ENCODE data around the gene BMP3.

The BMP3 gene

GRCh38 chr4:81081156-81081555 lies 50.6 kb downstream of the BMP3 start:
- no peak for TF ChIP-seq CTCF (IDR thresholded peaks at IDR 0.05; ENCODE audit: low read depth, low read length, missing control alignments)
- no peak overlapping the region for H3K4me3 ChIP-seq (ENCODE audit: low read depth, low read length)
- in situ Hi-C loops (cut with HindIII; ENCODE audit: low sequenced_read_pairs): no loop called here
- no peak for DNase-seq (ENCODE audit: low read depth)

GRCh38 chr4:81084029-81084428 lies 53.5 kb downstream of the BMP3 start:
- in situ Hi-C loops (cut with HindIII; ENCODE audit: low sequenced_read_pairs): no loop called here

GRCh38 chr4:81084634-81085033 lies 54.1 kb downstream of the BMP3 start:
- DNase-seq (ENCODE audit: low read depth): no peak
- in situ Hi-C loops (cut with HindIII; ENCODE audit: low sequenced_read_pairs): no loop called here
- no peak for TF ChIP-seq CTCF (IDR thresholded peaks at IDR 0.05; ENCODE audit: low read depth, low read length, missing control alignments)
- no peak overlapping the region for H3K4me3 ChIP-seq (ENCODE audit: low read depth, low read length)

More at GRCh38 chr4:81084029-81084428, 53.5 kb downstream of the BMP3 start:
- DNase-seq (ENCODE audit: low read depth): peak; percentile 16
- H3K4me3 ChIP-seq (ENCODE audit: low read depth, low read length): no peak overlapping the region
- TF ChIP-seq CTCF (IDR thresholded peaks at IDR 0.05; ENCODE audit: low read depth, low read length, missing control alignments): peak; percentile 43

- in situ Hi-C loops (cut with HindIII; ENCODE audit: low sequenced_read_pairs): no loop called here
- H3K4me3 ChIP-seq (ENCODE audit: low read depth, low read length): no peak overlapping the region
- no peak for TF ChIP-seq CTCF (IDR thresholded peaks at IDR 0.05; ENCODE audit: low read depth, low read length, missing control alignments)
- DNase-seq (ENCODE audit: low read depth): no peak
These were observed 54.8 kb downstream of the BMP3 start for GRCh38 chr4:81085291-81085690.

- in situ Hi-C loops (cut with HindIII; ENCODE audit: low sequenced_read_pairs): no loop called here
- TF ChIP-seq CTCF (IDR thresholded peaks at IDR 0.05; ENCODE audit: low read depth, low read length, missing control alignments): no peak
- DNase-seq (ENCODE audit: low read depth): no peak
- no peak overlapping the region for H3K4me3 ChIP-seq (ENCODE audit: low read depth, low read length)
These were observed 55.5 kb downstream of the BMP3 start for GRCh38 chr4:81085979-81086378.

GRCh38 chr4:81093720-81094401 lies 63.4 kb downstream of the BMP3 start:
- in situ Hi-C loops (cut with HindIII; ENCODE audit: low sequenced_read_pairs): no loop called here
- no peak for TF ChIP-seq CTCF (IDR thresholded peaks at IDR 0.05; ENCODE audit: low read depth, low read length, missing control alignments)
- DNase-seq (ENCODE audit: low read depth): no peak
- H3K4me3 ChIP-seq (ENCODE audit: low read depth, low read length): no peak overlapping the region

All from astrocyte of the cerebellum (primary cell).